ENCODE results near the gene TNFSF12.
"Not testable (repeated sequence)": the region's sequence is repeated elsewhere in the genome, so short reads cannot be mapped to it uniquely, and the experiment has no call there.

Gene TNFSF12

DNA sequence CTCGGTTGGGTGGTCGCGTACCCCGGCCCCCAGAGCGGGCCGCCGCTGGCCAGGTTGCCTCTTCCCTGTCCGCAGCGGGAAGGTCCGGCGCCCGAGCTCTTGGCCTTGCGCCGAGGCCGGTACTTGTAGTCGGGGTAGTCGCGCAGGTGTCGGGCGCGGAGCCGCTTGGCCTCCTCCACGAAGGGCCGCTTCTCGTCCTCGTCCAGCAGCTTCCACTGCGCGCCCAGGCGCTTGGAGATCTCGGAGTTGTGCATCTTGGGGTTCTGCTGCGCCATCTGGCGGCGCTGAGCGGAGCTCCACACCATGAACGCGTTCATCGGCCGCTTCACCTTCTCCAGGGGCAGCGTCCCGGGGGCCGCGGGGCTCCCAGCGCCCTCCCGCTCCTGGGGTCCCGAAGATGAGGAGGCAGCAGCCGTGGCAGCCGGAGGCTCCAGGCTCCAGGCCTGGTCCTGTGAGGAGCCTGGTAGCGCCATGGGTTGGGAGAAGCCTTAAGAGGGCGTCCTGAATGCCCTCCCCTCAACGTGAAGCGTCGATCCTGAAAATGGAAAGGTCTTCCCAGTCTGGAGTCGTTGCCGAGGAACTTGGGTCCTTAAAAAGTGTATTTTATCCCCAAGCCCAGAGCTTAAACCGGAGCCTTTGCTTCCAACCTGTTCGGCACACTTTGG is 40.5 kb downstream of the TNFSF12 start:
- DNase-seq: peak; percentile 87

DNA sequence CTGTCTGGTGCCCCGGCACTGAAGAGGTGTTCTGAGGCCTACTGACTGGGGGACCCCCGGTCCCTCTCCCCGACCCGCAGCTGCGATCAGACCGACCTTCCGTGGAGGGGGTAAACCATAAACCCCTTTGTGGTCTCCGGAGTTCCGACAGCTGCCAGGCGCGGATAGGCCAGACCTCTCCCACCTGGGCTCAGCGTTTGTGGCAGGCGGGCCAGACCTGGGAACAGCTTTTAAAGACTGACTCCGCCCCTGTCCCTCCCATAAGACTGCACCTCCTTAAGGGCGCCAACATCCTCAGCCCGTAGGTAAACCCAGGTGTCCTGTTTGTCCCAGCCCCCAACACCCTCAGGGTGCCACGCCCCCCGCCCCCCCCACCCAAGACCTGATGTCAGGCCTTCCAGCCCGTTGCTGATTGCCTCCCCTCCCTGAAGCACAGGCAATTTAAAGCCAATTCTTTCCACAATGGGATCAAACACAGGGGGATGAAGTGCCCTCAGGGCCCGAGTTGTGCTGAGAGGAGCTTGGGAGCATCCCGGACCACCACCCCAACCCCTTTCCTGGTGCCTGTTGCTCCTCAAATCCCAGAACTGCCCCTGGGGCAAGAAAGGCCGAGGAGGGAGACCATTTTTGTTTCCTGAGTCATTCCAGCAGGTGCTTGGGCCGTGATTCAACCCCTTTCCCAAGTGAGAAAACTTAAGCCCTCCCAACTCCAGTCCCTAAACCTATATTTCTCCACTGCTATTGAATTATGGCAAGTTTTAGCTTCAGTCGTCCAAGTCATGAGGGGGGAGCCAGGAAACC is 41.2 kb downstream of the TNFSF12 start, which contains the start of gene SOX15:
TSS of gene SOX15 (minus strand) at position 204 of the 801 bp plus-strand sequence. CDS start 418 bp downstream, outside the sequence.
- DNase-seq: peak; percentile 45

DNA sequence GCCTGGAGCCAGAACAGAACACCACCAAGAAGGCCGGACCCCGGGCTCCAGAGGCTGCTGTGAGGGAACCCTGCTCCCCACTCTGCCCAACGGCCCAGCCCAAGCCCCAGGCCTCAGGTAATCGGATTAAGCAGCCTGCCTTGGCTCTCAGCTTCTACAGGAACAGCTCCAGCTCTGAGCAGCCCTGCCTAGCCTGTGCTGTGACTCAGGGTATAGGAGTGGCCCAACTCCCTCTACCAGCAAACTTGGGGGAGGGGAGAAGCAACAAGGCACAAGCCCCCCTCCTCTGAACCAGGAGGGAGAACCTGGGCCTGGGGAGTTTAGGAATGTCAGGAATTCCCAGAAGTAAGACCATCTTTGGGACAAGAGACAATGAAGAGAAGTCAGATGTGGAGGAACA is 41.9 kb downstream of the TNFSF12 start:
- peak; percentile 44 for DNase-seq

DNA sequence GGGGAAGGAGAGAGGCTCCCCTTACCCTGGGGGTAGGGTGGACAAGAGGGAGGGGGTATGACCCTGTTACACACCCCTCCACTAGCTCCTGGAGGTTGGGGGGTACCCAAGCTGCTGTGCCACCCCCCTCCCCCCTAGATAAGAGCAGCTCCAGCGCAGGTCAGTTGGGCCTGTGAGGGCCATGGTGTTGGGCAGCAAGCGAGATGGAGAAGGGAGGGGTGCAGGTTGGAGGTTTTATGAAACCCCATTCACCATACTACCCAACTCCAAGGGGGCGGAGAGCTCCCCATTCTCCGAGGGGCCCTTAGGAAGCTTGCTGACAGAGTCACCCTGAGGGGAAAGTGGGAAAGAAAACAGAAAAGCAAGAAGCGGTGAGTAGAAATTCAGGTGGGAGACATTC is 42.7 kb downstream of the TNFSF12 start:
- no peak for DNase-seq

DNA sequence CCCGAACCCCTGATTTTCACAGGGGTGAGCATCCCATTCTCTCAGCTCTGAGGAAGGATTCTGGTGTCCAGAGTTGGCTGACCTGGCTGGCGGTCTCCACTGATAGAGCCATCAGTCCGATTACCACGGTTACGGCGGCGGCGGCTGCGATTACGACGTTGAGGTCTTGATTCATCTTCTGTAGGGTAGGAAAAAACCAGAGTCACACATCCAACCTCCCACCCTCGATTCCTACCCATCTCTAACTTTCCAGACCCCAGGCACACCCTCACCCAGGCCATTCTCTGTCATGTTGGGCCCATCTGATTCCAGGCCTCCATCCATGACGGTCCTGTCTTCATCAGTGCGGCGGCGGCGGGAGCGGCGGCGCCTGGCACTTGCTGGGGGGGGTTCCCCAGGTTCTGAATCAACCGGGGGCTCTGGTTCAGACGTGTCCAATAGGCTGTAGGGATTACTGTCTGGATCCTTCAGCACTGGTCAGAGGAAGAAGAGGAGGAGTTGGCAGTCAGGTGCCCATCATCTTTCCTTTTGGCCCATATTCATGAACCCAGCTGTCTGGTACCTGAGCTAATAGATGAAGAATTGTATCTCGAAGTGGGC is 43.7 kb downstream of the TNFSF12 start:
- peak; percentile 38 for DNase-seq

DNA sequence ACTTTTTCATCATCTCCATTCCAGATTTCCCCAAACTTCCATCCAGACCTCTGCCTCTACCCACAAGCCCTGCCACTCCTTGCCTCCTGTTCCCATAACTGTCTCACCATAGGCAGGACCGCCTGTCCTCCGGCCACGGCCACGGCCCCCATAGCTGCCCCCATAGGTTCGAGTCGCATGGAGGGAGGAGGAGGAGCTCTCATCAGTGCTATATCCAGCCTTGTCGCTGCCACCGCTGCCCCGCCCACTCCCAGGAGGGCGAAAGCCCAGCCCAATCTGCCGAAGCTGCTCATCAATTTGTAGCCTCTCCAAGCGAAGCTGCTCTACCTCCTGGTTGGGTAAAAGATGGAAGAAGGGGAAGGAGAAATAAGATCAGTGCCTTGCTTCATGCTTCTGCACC is 44.4 kb downstream of the TNFSF12 start:
- DNase-seq: no peak

DNA sequence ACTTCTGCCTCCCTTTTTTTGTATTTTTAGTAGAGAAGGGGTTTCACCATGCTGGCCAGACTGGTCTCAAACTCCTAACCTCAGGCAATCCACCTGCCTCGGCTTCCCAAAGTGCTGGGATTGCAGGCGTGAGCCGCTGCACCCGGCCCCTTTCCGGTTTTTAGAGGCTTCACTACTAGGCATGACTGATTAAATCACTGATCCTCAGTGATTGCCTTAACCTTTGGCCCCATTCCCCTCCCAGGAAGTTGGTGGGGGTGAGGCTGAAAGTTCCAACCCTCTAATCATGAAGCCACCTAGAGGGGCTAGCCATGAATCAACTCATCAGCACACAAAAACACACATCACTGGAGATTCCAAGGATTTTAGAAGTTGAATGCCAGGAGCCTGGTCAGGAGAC is 48.7 kb downstream of the TNFSF12 start:
- DNase-seq: not testable (repeated sequence)

DNA sequence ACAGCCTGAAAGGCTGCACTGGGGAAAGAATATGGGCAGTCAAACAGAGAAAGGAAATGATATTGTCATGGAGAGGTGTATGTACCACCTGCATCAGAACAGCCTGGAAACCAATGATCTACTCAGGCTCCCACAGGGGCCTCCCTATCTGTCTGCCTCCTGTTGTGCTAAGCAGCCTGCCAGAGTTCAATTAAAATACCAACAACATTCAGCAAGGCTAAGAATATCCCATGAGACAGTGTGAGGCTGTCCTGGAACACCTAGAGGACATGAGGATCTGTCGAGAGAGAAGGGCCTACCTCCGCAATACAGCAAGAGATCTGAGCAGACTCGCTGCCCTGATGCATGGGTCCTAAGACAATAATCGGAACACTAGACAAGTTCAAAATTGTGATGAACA is 57.4 kb downstream of the TNFSF12 start:
- DNase-seq: no peak

Measured in right forelimb (tissue), 1 donor.